ENCODE results near the gene DPYSL3. TPM values are rescaled to one million over a fixed set of nuclear protein-coding genes. Genes with fewer than 3 reads are reported as not detected.
A peak's percentile ranks its signal among the peaks of the same experiment; 100 is the strongest.

The DPYSL3 gene
- polyA plus RNA-seq (689 and 736 TPM in 2 replicates), polyA minus RNA-seq (1,042 and 1,116 TPM in 2 replicates)

- Histone ChIP-seq H3K4me3 (ENCODE audit: low read length) (peak within 1 kb of the TSS; percentile 84), H3K4me2 (ENCODE audit: low read length) (peak within 1 kb of the TSS; percentile 66), H3K9me3 (ENCODE audit: low read length) (no peaks in the 10 kb centered on the region), H3K27me3 (ENCODE audit: insufficient read depth, low read depth, low read length) (peaks cover 18% of the 10 kb centered on the region), H3K27ac (ENCODE audit: low read length) (no peak within 1 kb of the TSS), H4K20me1 (ENCODE audit: insufficient read depth) (no peaks in the 10 kb centered on the region), H3K79me2 (replicated peaks; ENCODE audit: insufficient read depth, low read length) (peaks cover 8% of the 10 kb centered on the region), H2AFZ (ENCODE audit: low read depth, low read length) (peak within 1 kb of the TSS; percentile 66), H3F3A (ENCODE audit: insufficient read depth, low read length, poor library complexity, severe bottlenecking) (no peaks in the 10 kb centered on the region), H3K9ac (ENCODE audit: low read length) (peak within 1 kb of the TSS; percentile 65), H3K36me3 (ENCODE audit: insufficient read depth, low read length) (no peaks in the 10 kb centered on the region), H3K9me2 (ENCODE audit: insufficient read depth, low read length) (no peaks in the 10 kb centered on the region)
- TF ChIP-seq EP300 (conservative IDR thresholded peaks at IDR 0.05; ENCODE audit: poor library complexity, severe bottlenecking): peak; percentile 21
- no peak for TF ChIP-seq EZH2 (IDR thresholded peaks at IDR 0.05; ENCODE audit: borderline replicate concordance, insufficient read depth, low read length, poor library complexity, severe bottlenecking)
- no peak for TF ChIP-seq SMC3 (conservative IDR thresholded peaks at IDR 0.05; ENCODE audit: poor library complexity)
- TF ChIP-seq, protein P1, sequence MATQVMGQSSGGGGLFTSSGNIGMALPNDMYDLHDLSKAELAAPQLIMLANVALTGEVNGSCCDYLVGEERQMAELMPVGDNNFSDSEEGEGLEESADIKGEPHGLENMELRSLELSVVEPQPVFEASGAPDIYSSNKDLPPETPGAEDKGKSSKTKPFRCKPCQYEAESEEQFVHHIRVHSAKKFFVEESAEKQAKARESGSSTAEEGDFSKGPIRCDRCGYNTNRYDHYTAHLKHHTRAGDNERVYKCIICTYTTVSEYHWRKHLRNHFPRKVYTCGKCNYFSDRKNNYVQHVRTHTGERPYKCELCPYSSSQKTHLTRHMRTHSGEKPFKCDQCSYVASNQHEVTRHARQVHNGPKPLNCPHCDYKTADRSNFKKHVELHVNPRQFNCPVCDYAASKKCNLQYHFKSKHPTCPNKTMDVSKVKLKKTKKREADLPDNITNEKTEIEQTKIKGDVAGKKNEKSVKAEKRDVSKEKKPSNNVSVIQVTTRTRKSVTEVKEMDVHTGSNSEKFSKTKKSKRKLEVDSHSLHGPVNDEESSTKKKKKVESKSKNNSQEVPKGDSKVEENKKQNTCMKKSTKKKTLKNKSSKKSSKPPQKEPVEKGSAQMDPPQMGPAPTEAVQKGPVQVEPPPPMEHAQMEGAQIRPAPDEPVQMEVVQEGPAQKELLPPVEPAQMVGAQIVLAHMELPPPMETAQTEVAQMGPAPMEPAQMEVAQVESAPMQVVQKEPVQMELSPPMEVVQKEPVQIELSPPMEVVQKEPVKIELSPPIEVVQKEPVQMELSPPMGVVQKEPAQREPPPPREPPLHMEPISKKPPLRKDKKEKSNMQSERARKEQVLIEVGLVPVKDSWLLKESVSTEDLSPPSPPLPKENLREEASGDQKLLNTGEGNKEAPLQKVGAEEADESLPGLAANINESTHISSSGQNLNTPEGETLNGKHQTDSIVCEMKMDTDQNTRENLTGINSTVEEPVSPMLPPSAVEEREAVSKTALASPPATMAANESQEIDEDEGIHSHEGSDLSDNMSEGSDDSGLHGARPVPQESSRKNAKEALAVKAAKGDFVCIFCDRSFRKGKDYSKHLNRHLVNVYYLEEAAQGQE (IDR thresholded peaks at IDR 0.05; ENCODE audit: borderline replicate concordance): no peak
- TF ChIP-seq CTCF (IDR thresholded peaks at IDR 0.05; ENCODE audit: poor library complexity, severe bottlenecking): peak; percentile 68
- TF ChIP-seq RAD21 (conservative IDR thresholded peaks at IDR 0.05): peak; percentile 51
- peak; percentile 90 for TF ChIP-seq MXI1 (conservative IDR thresholded peaks at IDR 0.05; ENCODE audit: poor library complexity, severe bottlenecking)
- TF ChIP-seq POLR2AphosphoS5 (IDR thresholded peaks at IDR 0.05): peak; percentile 19
These were observed at the start of gene DPYSL3 for GRCh38 chr5:147509710-147510651. DPYSL3 (minus strand) TSS chr5:147510068; CDS start chr5:147509858, 210 bp downstream.

GRCh38 chr5:147558826-147559225, 49.0 kb upstream of the DPYSL3 start:
- Histone ChIP-seq H3F3A (ENCODE audit: insufficient read depth, low read length, poor library complexity, severe bottlenecking) (no peaks in the 10 kb centered on the region), H3K27ac (ENCODE audit: low read length) (no peak overlapping the region), H4K20me1 (ENCODE audit: insufficient read depth) (no peaks in the 10 kb centered on the region), H2AFZ (ENCODE audit: low read depth, low read length) (no peak overlapping the region), H3K4me2 (ENCODE audit: low read length) (no peak overlapping the region), H3K79me2 (replicated peaks; ENCODE audit: insufficient read depth, low read length) (no peaks in the 10 kb centered on the region), H3K4me3 (ENCODE audit: low read length) (no peak overlapping the region), H3K9me3 (ENCODE audit: low read length) (no peaks in the 10 kb centered on the region), H3K36me3 (ENCODE audit: insufficient read depth, low read length) (no peaks in the 10 kb centered on the region), H3K9me2 (ENCODE audit: insufficient read depth, low read length) (no peaks in the 10 kb centered on the region), H3K9ac (ENCODE audit: low read length) (no peak overlapping the region), H3K27me3 (ENCODE audit: insufficient read depth, low read depth, low read length) (no peaks in the 10 kb centered on the region)
- TF ChIP-seq CTCF (IDR thresholded peaks at IDR 0.05; ENCODE audit: poor library complexity, severe bottlenecking): no peak
- no peak for TF ChIP-seq EP300 (conservative IDR thresholded peaks at IDR 0.05; ENCODE audit: poor library complexity, severe bottlenecking)
- TF ChIP-seq, protein P1 (IDR thresholded peaks at IDR 0.05; ENCODE audit: borderline replicate concordance): no peak
- no peak for TF ChIP-seq RAD21 (conservative IDR thresholded peaks at IDR 0.05)
- no peak for TF ChIP-seq TAF1 (IDR thresholded peaks at IDR 0.05; ENCODE audit: low read depth)
- no peak for TF ChIP-seq SMC3 (conservative IDR thresholded peaks at IDR 0.05; ENCODE audit: poor library complexity)
- no peak for TF ChIP-seq EZH2 (IDR thresholded peaks at IDR 0.05; ENCODE audit: borderline replicate concordance, insufficient read depth, low read length, poor library complexity, severe bottlenecking)
- TF ChIP-seq POLR2AphosphoS5 (IDR thresholded peaks at IDR 0.05): no peak
- TF ChIP-seq MXI1 (conservative IDR thresholded peaks at IDR 0.05; ENCODE audit: poor library complexity, severe bottlenecking): no peak
